Sciatic nerve (tissue), 2 donors: ENCODE results near the gene CRABP1. TPM values are rescaled to one million over a fixed set of nuclear protein-coding genes. Genes with fewer than 3 reads are reported as not detected.

Source experiments
- ATAC-seq: fragments of 200-7000 bp; cut with Tn5 transposase; one replicate; pipeline ENCODE4 v1.9.1; 2020; ENCODE audit warnings: mild to moderate bottlenecking, moderate library complexity
- DNase-seq: peaks from one replicate; pipeline ENCODE4 v3.0.0-alpha.2; 2020; ENCODE audit warnings: low spot score
- intact Hi-C: fragments of 100-400 bp; cut with DNase I; formaldehyde crosslinking; loops from one replicate; pipeline ENCODE4 v1.14.2; 2022
- total RNA-seq: library from RNA; stranded (reverse); fragmentation: NEBNext Ultra II Directional; extraction: Animal tissue kit (Norgen Biotek cat#: 25700); gene quantifications from one replicate; pipeline ENCODE4 v1.2.1, GENCODE V29; 2021
- donor health status: DM: no; HTN: no; CAD: no.
- donor health status: DM: no; HTN: no; CAD: no.

CRABP1 gene
- 28.8 TPM for total RNA-seq

DNA sequence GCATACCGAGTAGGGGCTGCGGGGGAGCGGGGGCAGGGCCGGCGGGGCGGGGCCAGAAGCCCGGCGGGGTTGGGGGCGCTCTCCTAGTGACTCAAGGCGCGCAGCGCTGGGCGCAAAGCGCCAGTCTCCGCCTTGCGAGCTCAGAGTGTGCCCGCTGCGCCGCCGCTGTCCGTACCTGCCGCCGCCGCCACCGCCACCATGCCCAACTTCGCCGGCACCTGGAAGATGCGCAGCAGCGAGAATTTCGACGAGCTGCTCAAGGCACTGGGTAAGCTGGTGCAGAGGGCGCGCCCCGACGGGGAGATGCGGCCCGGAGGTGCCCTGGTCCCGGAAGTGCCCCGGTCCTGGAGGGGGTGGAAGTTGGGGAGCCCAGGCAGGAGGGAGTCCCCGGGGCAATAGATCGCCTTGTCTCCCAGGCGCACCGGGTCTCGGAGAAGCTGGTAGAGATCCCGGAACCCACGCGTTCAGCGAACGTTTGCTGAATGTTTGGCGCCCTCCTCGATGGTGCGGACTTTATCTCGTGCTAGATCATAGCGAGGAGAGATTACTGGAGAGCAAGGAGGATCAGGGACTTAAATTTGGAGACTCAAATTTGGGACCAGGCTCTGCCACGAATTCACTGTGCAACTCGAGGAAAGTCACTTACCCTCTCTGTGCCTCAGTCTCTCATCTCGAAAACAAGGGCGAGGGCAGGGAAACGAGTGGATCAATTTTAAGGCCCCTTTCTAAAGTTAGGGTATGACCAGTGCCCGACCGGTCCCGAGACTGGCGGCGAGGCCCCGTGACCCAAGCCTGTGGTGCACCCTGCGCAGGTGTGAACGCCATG is at the start of gene CRABP1:
Gene CRABP1 (plus strand): TSS at position 123 of the 826 bp plus-strand sequence. CDS start 76 bp downstream, at position 199.
- intact Hi-C loops: no loop called here
- ATAC-seq (peak; percentile 35), DNase-seq (no peak)

DNA sequence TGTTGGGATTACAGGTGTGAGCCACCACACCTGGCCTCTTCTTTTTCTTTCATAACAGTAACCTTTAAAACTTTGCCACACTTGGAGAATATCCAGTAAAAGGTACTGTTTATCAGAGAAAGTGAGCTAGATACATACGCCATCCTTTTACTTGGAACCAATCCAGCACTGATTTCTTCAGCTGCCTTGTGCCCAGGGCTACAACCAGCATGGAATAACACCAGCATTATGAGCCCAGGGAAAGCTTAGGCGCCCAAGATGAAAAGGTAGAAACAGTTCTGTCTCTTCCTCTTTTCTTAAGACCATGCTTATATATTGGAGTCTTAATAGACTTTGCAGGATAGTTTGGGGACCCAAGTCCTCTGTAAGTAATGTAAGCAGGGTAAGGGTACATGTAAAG is 49.1 kb upstream of the CRABP1 start:
- DNase-seq (no peak), ATAC-seq (no peak)
- intact Hi-C loops: no loop called here

- ATAC-seq (no peak), DNase-seq (no peak)
- intact Hi-C loops: no loop called here
Measured at GRCh38 chr15:78291698-78292097, 48.5 kb upstream of the CRABP1 start.

DNA sequence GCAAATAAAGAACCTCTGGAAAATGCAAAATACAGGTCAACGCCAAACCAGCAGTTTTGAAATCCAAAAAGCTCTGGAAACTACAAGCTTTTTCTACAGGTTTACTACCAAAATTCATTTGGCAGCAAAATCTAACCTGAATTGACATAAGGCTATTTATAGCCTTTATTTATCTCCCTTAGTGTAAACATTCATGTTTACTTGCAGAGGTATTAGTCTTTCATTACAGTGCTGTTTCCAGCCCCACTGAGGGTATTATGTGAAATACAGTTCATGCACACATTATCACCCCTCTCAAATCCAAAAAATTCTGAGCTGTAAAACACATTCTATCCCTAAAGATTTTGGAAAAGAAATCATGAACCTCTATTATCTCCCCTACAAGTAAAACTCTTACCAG is 47.9 kb upstream of the CRABP1 start:
- intact Hi-C loops: no loop called here
- DNase-seq: no peak

GRCh38 chr15:78299101-78299930 is 40.8 kb upstream of the CRABP1 start, which contains the start of gene SKIC8:
Gene SKIC8, minus strand, starts transcription at chr15:78299609. Its CDS starts 3,923 bp downstream, at chr15:78295686.
- DNase-seq (peak; percentile 94), ATAC-seq (peak; percentile 99)
- intact Hi-C loops: no loop called here

More for the DNA sequence above, 47.9 kb upstream of the CRABP1 start:
- ATAC-seq: no peak

DNA sequence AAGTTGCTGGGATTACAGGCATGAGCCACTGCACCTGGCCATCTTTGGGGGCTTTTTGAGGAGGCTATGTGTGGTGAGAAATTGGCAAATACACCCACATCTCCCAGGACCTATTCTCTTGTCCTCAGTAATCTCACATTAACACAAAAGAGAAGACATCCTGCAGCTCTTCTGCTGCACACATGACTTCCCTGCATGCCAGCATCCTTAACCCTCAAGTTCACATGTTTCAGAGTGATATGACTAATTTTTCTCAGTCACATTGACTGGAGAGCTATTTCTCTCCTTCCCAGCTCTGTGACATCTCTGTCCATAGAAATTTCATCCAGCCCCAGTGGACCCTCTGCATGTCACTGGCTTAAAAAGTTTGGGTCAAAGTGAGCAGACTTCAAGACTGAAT is 38.8 kb upstream of the CRABP1 start:
- DNase-seq (no peak), ATAC-seq (no peak)
- intact Hi-C loops: no loop called here

GRCh38 chr15:78301828-78302227 is 38.3 kb upstream of the CRABP1 start:
- ATAC-seq: no peak
- intact Hi-C loops: no loop called here
- DNase-seq: no peak

GRCh38 chr15:78302579-78303312 is 37.4 kb upstream of the CRABP1 start:
- ATAC-seq: no peak
- no peak for DNase-seq
- intact Hi-C loops: no loop called here

DNA sequence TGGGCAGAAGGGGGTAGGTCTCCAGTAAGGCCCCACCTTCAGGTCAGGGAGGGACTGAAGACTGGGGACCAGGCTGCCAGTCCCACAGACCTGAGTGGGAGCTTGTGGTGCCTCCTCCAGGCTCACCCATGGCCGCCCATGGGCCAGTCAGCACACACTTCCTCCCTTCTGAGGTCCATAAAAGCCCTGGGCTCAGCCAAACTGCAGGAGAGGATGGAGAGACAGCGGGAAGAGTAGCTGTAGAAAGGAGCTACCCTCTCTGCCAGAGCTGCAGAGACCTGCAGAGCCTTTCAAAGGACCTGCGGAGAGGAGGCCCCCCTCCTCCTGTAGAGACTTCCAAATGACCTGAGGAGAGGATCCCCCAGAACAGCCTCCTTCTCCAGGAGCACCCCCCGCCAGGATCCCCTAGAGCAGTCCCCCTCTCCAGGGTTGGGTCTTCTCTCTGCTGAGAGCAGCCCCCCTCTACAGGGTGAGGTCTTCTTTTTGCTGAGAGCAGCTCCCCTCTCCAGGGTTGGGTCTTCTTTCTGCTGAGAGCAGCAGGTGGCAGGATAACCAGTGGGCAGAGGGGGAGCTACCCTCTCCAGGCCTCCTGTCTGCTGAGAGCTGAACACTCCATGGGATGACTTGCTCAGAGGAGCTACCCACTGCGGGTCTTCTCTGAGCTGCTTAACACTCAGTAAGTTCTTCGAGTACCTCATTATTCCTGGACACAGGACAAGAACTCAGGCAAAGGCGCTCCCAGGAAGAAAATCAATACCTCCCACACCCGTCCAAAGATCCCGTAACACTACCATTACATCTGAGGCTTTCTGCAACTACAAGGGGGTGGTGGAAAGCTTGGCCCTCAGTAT is 35.7 kb upstream of the CRABP1 start:
- DNase-seq (no peak), ATAC-seq (no peak)

DNA sequence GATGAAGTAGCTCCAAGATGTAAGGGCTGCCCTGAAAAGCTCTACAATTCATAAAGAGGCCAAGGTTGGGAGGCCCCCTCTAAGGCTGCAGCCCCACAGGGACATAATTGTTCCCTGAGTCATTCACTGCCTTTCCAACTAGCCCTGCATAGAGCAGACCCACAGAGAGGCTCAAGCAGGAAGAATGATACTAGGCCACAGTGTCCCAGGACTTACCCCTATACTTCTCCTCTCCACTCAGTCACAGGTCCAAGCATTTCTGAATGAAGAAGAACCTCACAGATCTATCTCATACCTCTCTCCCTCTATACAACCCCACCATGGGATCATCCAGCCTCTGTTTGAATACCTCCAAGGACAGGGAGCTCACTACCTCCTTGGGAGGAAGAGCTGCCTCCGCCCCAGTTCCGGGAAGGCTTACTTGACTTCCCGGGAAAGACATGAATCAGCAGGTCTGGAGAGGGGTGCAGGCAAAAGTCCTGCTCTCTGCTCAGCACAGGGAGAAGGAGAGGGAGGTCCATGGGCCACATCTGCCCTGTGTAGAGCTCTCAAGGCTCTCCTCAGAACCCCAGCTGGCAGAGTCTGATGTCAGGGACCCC is 33.9 kb upstream of the CRABP1 start:
- ATAC-seq: no peak
- DNase-seq: no peak
- intact Hi-C loops: no loop called here

More for the DNA sequence above, 35.7 kb upstream of the CRABP1 start:
- intact Hi-C loops: no loop called here

GRCh38 chr15:78307976-78308375 is 32.2 kb upstream of the CRABP1 start:
- intact Hi-C loops: no loop called here
- ATAC-seq: no peak
- DNase-seq: no peak

DNA sequence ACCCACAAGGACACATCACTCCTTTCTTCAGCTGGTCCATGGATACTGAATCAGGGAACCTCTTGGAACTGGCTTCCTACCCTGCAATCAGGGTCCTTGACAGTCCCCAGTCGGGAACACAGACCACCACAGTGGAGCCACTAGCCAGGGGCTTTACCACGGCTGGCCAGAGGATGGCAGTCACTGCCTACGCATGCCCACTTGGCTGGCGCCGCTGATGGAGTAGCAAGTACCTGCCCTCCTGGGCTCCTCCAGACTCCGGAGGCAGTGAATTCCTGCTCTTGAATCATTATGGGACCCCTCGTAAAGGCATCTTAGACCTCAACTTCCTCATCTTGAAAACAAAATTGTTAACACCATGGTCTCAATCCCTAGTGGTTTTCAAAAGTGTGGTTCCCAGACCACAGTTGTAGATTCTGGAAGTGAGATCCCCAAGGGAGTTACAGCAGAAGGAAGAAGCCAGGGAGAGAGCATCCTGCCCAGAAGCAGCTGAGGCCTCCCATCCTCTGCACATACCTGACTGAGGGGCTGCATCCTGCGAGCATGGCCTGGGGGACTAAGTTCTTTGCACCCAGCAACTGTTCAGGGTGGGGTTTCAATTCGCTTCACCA is 31.6 kb upstream of the CRABP1 start:
- ATAC-seq (peak; percentile 88), DNase-seq (peak; percentile 79)
- intact Hi-C loops: no loop called here

GRCh38 chr15:78311292-78311691 is 28.9 kb upstream of the CRABP1 start:
- intact Hi-C loops: loop anchor here (5.0 kb wide), 1 partner anchor 111 kb away; no protein-coding TSS in a partner anchor
- DNase-seq: no peak
- ATAC-seq: no peak

GRCh38 chr15:78312536-78312935 is 27.6 kb upstream of the CRABP1 start:
- ATAC-seq: no peak
- intact Hi-C loops: loop anchor here (5.0 kb wide), 1 partner anchor 110 kb away; no protein-coding TSS in a partner anchor
- DNase-seq: no peak

- ATAC-seq (no peak), DNase-seq (no peak)
- intact Hi-C loops: loop anchor here (5.0 kb wide), 1 partner anchor 109 kb away; no protein-coding TSS in a partner anchor
Measured at GRCh38 chr15:78312957-78313356, 27.2 kb upstream of the CRABP1 start.

- no peak for ATAC-seq
- intact Hi-C loops: loop anchor here (5.0 kb wide), 1 partner anchor 109 kb away; no protein-coding TSS in a partner anchor
- no peak for DNase-seq
Measured at GRCh38 chr15:78313383-78313782, 26.8 kb upstream of the CRABP1 start.

DNA sequence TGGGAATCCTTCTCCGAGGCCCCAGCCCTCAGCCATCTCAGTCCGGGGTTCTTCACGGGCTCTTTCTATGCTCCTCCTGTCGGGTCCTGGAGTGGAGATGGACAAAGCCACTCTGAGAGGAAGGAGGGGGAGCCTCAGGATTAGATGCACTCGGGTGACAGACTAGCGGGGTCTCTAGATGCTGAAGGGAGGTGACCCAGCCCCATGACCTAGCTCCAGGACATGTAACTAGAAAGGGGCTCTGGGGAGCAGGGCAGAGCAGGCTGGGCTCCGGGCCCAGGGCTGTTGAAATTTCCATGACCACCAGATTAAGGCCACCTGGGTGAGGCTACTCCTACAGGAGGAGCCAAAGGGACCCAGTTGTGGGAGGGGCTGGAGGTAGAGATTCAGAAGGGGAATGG is 26.0 kb upstream of the CRABP1 start:
- peak; percentile 29 for ATAC-seq
- no peak for DNase-seq
- intact Hi-C loops: loop anchor here (5.0 kb wide), 1 partner anchor 108 kb away; no protein-coding TSS in a partner anchor
